RPMI8226 (cell line): ENCODE data around the gene RBM25.

Experiments
- DNase-seq: peaks from one replicate; pipeline ENCODE4 v3.0.0-alpha.2; 2015

The RBM25 gene

GRCh38 chr14:73172500-73172899 is 114.2 kb downstream of the RBM25 start:
- DNase-seq = no peak

GRCh38 chr14:73173092-73173735 is 114.9 kb downstream of the RBM25 start:
- peak; percentile 25 for DNase-seq
